Chondrocyte (in vitro differentiated cells): ENCODE measurements around the gene EPB41L4A. TPM values are rescaled to one million over a fixed set of nuclear protein-coding genes. Genes with fewer than 3 reads are reported as not detected.

Source experiments
- DNase-seq: peaks from one replicate; pipeline ENCODE4 v3.0.0; 2021; ENCODE audit warnings: mixed read lengths, low spot score
- H3K27ac Mint-ChIP-seq: one replicate; pipeline ENCODE4 v1.8.0; 2021; ENCODE audit warnings: mild to moderate bottlenecking, moderate library complexity, mixed read lengths; ENCODE audit not compliant: unreplicated experiment
- H3K27me3 Mint-ChIP-seq: 2 replicates; pipeline ENCODE4 v1.8.0; 2021; ENCODE audit warnings: low read depth, mixed read lengths
- H3K36me3 Mint-ChIP-seq: 2 replicates; pipeline ENCODE4 v1.8.0; 2021; ENCODE audit warnings: low read depth, mixed read lengths
- H3K4me1 Mint-ChIP-seq: 2 replicates; pipeline ENCODE4 v1.8.0; 2021; ENCODE audit warnings: low read depth, mild to moderate bottlenecking, mixed read lengths
- H3K4me3 Mint-ChIP-seq: one replicate; pipeline ENCODE4 v1.8.0; 2021; ENCODE audit warnings: mild to moderate bottlenecking, moderate library complexity, mixed read lengths; ENCODE audit not compliant: unreplicated experiment
- H3K9me3 Mint-ChIP-seq: 2 replicates; pipeline ENCODE4 v1.8.0; 2021; ENCODE audit warnings: low read depth, mixed read lengths
- CTCF ChIP-seq: fragments of 200-600 bp; sonication (generic); IDR thresholded peaks from 2 replicates; pipeline ENCODE4 v1.5.0; 2021; ENCODE audit warnings: antibody characterized with exemption, mild to moderate bottlenecking, moderate library complexity
- total RNA-seq: library from RNA; stranded (reverse); gene quantifications from 3 replicates; pipeline ENCODE4 v1.2.1, GENCODE V29; 2021

The EPB41L4A gene
- total RNA-seq, 1 donor from 2014 or later = 3.9 TPM

- Mint-ChIP-seq H3K4me1 (no peaks in the 10 kb centered on the region), H3K9me3 (peaks cover 12% of the 10 kb centered on the region), H3K27ac (no peak overlapping the region), H3K4me3 (no peak overlapping the region), H3K36me3 (no peaks in the 10 kb centered on the region), H3K27me3 (no peaks in the 10 kb centered on the region)
- no peak for TF ChIP-seq CTCF
- no peak for DNase-seq
These were observed 296.7 kb downstream of the EPB41L4A start for GRCh38 chr5:112122353-112122752.

- DNase-seq = no peak
- no peak overlapping the region for H3K27ac Mint-ChIP-seq
- TF ChIP-seq CTCF = no peak
These were observed 297.8 kb downstream of the EPB41L4A start for GRCh38 chr5:112121258-112121657.

GRCh38 chr5:112119969-112120368 lies 299.1 kb downstream of the EPB41L4A start:
- Mint-ChIP-seq H3K4me1 (no peaks in the 10 kb centered on the region), H3K27ac (no peak overlapping the region), H3K4me3 (no peak overlapping the region), H3K27me3 (no peaks in the 10 kb centered on the region), H3K36me3 (no peaks in the 10 kb centered on the region), H3K9me3 (peaks cover 12% of the 10 kb centered on the region)
- no peak for DNase-seq
- no peak for TF ChIP-seq CTCF

More at GRCh38 chr5:112121258-112121657, 297.8 kb downstream of the EPB41L4A start:
- Mint-ChIP-seq H3K27me3 (no peaks in the 10 kb centered on the region), H3K4me1 (no peaks in the 10 kb centered on the region), H3K9me3 (peaks cover 12% of the 10 kb centered on the region), H3K4me3 (no peak overlapping the region), H3K36me3 (no peaks in the 10 kb centered on the region)

GRCh38 chr5:112119508-112119907 lies 299.6 kb downstream of the EPB41L4A start:
- Mint-ChIP-seq H3K9me3 (peaks cover 12% of the 10 kb centered on the region), H3K36me3 (no peaks in the 10 kb centered on the region), H3K4me1 (no peaks in the 10 kb centered on the region), H3K27ac (no peak overlapping the region), H3K4me3 (no peak overlapping the region), H3K27me3 (no peaks in the 10 kb centered on the region)
- no peak for DNase-seq
- TF ChIP-seq CTCF = no peak

- Mint-ChIP-seq H3K4me1 (no peaks in the 10 kb centered on the region), H3K27me3 (no peaks in the 10 kb centered on the region), H3K4me3 (no peak overlapping the region), H3K27ac (no peak overlapping the region), H3K36me3 (no peaks in the 10 kb centered on the region), H3K9me3 (peaks cover 12% of the 10 kb centered on the region)
- no peak for TF ChIP-seq CTCF
- no peak for DNase-seq
These were observed 301.5 kb downstream of the EPB41L4A start for GRCh38 chr5:112117551-112117950.
